GM23338 (cell line): Measurements from ENCODE around the gene MICAL1. TPM values are rescaled to one million over a fixed set of nuclear protein-coding genes. Genes with fewer than 3 reads are reported as not detected.

ENCODE experiments used
- ATAC-seq: fragments of 200-7000 bp; cut with Tn5 transposase; 3 replicates; pipeline ENCODE4 v1.9.1; 2020
- DNase-seq: peaks from one replicate; pipeline ENCODE4 v3.0.0-alpha.2; 2015; ENCODE audit warnings: low spot score
- H2AFZ ChIP-seq: fragments of 200-600 bp; sonication (generic); 2 replicates; pipeline ENCODE4 v1.8.0; 2016; ENCODE audit warnings: antibody characterized with exemption, mild to moderate bottlenecking, moderate library complexity
- H3F3A ChIP-seq: fragments of 200-600 bp; sonication (generic); replicated peaks from 2 replicates; pipeline ENCODE4 v1.8.0; 2017; ENCODE audit warnings: antibody characterized with exemption, mixed run types, low read depth
- H3K27ac ChIP-seq: fragments of 200-600 bp; sonication (generic); 2 replicates; pipeline ENCODE4 v1.6.1; 2016; ENCODE audit warnings: low read depth
- H3K27me3 ChIP-seq: fragments of 200-600 bp; sonication (generic); 2 replicates; pipeline ENCODE4 v1.8.0; 2016; ENCODE audit warnings: mild to moderate bottlenecking, mixed run types, moderate library complexity; ENCODE audit not compliant: insufficient read depth
- H3K36me3 ChIP-seq: fragments of 200-600 bp; sonication (generic); 2 replicates; pipeline ENCODE4 v1.8.0; 2016; ENCODE audit warnings: mild to moderate bottlenecking; ENCODE audit not compliant: insufficient read depth
- H3K4me1 ChIP-seq: fragments of 200-600 bp; sonication (generic); 2 replicates; pipeline ENCODE4 v1.8.0; 2016; ENCODE audit warnings: mild to moderate bottlenecking, moderate library complexity; ENCODE audit not compliant: insufficient read depth
- H3K4me2 ChIP-seq: fragments of 200-600 bp; sonication (generic); 2 replicates; pipeline ENCODE4 v1.7.1; 2017; ENCODE audit warnings: mixed run types
- H3K4me3 ChIP-seq: fragments of 200-600 bp; sonication (generic); 2 replicates; pipeline ENCODE4 v1.6.1; 2016; ENCODE audit warnings: mixed run types
- H3K79me2 ChIP-seq: fragments of 200-600 bp; sonication (generic); replicated peaks from 2 replicates; pipeline ENCODE4 v1.8.0; 2017; ENCODE audit warnings: mild to moderate bottlenecking; ENCODE audit not compliant: insufficient read depth
- H3K9me2 ChIP-seq: fragments of 200-600 bp; sonication (generic); 2 replicates; pipeline ENCODE4 v1.8.0; 2017; ENCODE audit not compliant: insufficient read depth
- H4K20me1 ChIP-seq: fragments of 200-600 bp; sonication (generic); replicated peaks from 2 replicates; pipeline ENCODE4 v1.8.0; 2017; ENCODE audit warnings: mild to moderate bottlenecking; ENCODE audit not compliant: insufficient read depth
- H3K27ac Mint-ChIP-seq: 2 replicates; pipeline ENCODE4 v1.8.0; 2020; ENCODE audit warnings: inconsistent platforms, mild to moderate bottlenecking, moderate library complexity, mixed read lengths
- H3K27me3 Mint-ChIP-seq: 3 replicates; pipeline ENCODE4 v1.8.0; 2022; ENCODE audit warnings: low read depth, mild to moderate bottlenecking, moderate library complexity, mixed read lengths, inconsistent platforms; ENCODE audit not compliant: insufficient read depth, poor library complexity
- H3K36me3 Mint-ChIP-seq: 3 replicates; pipeline ENCODE4 v1.8.0; 2021; ENCODE audit warnings: low read depth, mild to moderate bottlenecking, inconsistent platforms, moderate library complexity, mixed read lengths
- H3K4me1 Mint-ChIP-seq: 3 replicates; pipeline ENCODE4 v1.8.0; 2020; ENCODE audit warnings: mild to moderate bottlenecking, inconsistent platforms, mixed read lengths
- H3K4me3 Mint-ChIP-seq: 3 replicates; pipeline ENCODE4 v1.8.0; 2021; ENCODE audit warnings: moderate library complexity, mild to moderate bottlenecking, inconsistent platforms, mixed read lengths
- H3K9me3 Mint-ChIP-seq: 3 replicates; pipeline ENCODE4 v1.8.0; 2020; ENCODE audit warnings: moderate library complexity, mild to moderate bottlenecking, inconsistent platforms, mixed read lengths
- CREB1 ChIP-seq: fragments of 250-450 bp; sonication (Bioruptor Pico); IDR thresholded peaks from 2 replicates; pipeline ENCODE4 v1.5.0; 2020; ENCODE audit warnings: low read depth, mild to moderate bottlenecking, moderate library complexity
- CTCF ChIP-seq, 2 experiments: fragments of 200-600 bp in 1 of 2; sonication (generic) in 1 of 2; conservative IDR thresholded peaks; 2 replicates each; pipeline versions ENCODE4 v1.5.1 to v1.6.1; 2016 to 2017; ENCODE audit warnings: antibody characterized with exemption in 2 of 2, low read depth in 2 of 2, mild to moderate bottlenecking in 2 of 2, moderate library complexity in 1 of 2
- EZH2 ChIP-seq: fragments of 200-600 bp; sonication (generic); IDR thresholded peaks from one replicate; pipeline ENCODE4 v1.8.0; 2017; ENCODE audit warnings: antibody characterized with exemption, mild to moderate bottlenecking, low read depth; ENCODE audit not compliant: unreplicated experiment
- EZH2phosphoT487 ChIP-seq: fragments of 200-600 bp; sonication (generic); IDR thresholded peaks from one replicate; pipeline ENCODE4 v1.8.1; 2018; ENCODE audit warnings: antibody characterized with exemption; ENCODE audit not compliant: unreplicated experiment
- JUNB ChIP-seq: IDR thresholded peaks from one replicate; pipeline ENCODE4 v1.6.1; 2016; ENCODE audit warnings: antibody characterized with exemption; ENCODE audit not compliant: unreplicated experiment
- NANOG ChIP-seq: IDR thresholded peaks from 2 replicates; pipeline ENCODE4 v1.6.1; 2016; ENCODE audit warnings: antibody characterized with exemption, borderline replicate concordance
- POLR2AphosphoS5 ChIP-seq: IDR thresholded peaks from 2 replicates; pipeline ENCODE4 v1.6.1; 2016; ENCODE audit warnings: antibody characterized with exemption, low read depth
- STAT1 ChIP-seq: IDR thresholded peaks from one replicate; pipeline ENCODE4 v1.6.1; 2016; ENCODE audit warnings: antibody characterized with exemption; ENCODE audit not compliant: unreplicated experiment
- ZNF114 ChIP-seq: fragments of 250-450 bp; sonication (Bioruptor Pico); IDR thresholded peaks from 2 replicates; pipeline ENCODE4 v1.5.0; 2020; ENCODE audit warnings: mild to moderate bottlenecking, moderate library complexity
- ZNF331 ChIP-seq: fragments of 250-450 bp; sonication (Bioruptor Pico); IDR thresholded peaks from 2 replicates; pipeline ENCODE4 v1.5.0; 2020; ENCODE audit warnings: low read depth, mild to moderate bottlenecking, moderate library complexity
- polyA plus RNA-seq: library from polyadenylated mRNA; unstranded; fragments of >200 nt; fragmentation: Nextera tagmentation; extraction: Ambion mirVana; gene quantifications from 2 replicates; pipeline ENCODE4 v1.2.1, GENCODE V29; 2016
- total RNA-seq: library from RNA; depleted of rRNA; stranded (reverse); fragments of >200 nt; shearing (Covaris generic); gene quantifications from 2 replicates; pipeline ENCODE4 v1.2.3, GENCODE V29; 2014
- TF ChIP-seq, protein P1 (sequence below): fragments of 250-450 bp; sonication (Bioruptor Pico); IDR thresholded peaks from 2 replicates; pipeline ENCODE4 v1.5.0; 2020; ENCODE audit warnings: mild to moderate bottlenecking, moderate library complexity
- TF ChIP-seq, protein P2 (sequence below): IDR thresholded peaks from 2 replicates; pipeline ENCODE4 v1.6.1; 2016; ENCODE audit warnings: antibody characterized with exemption
- TF ChIP-seq, protein P3 (sequence below): IDR thresholded peaks from one replicate; pipeline ENCODE4 v1.6.1; 2018; ENCODE audit warnings: antibody characterized with exemption; ENCODE audit not compliant: unreplicated experiment

MICAL1 gene
- total and polyA plus RNA-seq, 2 experiments from 2014 or later, result 27.8 to 77.8 TPM

DNA sequence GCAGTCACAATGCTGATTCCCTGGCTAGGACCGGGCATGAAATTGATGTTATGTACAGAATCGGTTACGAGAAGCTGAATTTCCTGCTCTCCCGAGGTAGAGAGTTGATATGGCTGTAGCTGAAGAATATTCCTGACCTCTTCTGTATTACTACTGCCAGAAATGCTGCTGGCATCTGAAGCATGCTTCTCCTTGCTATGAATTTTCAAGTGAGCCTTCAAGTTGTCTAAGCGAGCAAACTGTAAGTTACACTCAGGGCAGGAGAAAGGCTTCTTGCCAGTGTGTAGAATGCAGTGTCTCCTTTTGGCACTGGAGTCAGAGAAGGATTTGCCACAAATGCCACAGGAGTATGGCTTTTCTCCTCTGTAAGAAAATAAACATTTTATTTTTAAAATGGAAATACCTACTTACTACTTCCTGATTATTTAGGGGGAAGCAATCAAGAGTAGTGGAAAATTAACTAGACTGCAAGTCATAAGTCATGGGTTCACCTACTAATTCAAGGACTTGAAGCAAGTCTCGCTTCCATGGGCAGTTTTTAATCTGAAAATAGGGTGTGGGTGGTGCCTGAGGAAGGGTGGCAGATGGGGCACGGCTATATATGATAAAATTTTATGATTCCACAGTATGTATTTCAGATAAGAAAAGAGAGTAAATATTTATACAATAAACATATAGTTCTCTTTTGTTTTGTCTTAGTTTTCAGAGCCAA, 10.8 kb upstream of the MICAL1 start:
- no peak for DNase-seq
- H3K27ac ChIP-seq, result no peak overlapping the region
- TF ChIP-seq EZH2 (no peak), POLR2AphosphoS5 (no peak), CTCF (conservative IDR thresholded peaks at IDR 0.05; ENCODE audit: low read depth in 2 of 2) (no peak), JUNB (no peak), ZNF114 (CRISPR knock-in tag) (no peak), NANOG (no peak), CREB1 (CRISPR knock-in tag) (no peak), STAT1 (no peak), ZNF331 (CRISPR knock-in tag) (no peak), EZH2phosphoT487 (no peak)
- TF ChIP-seq, protein P1, sequence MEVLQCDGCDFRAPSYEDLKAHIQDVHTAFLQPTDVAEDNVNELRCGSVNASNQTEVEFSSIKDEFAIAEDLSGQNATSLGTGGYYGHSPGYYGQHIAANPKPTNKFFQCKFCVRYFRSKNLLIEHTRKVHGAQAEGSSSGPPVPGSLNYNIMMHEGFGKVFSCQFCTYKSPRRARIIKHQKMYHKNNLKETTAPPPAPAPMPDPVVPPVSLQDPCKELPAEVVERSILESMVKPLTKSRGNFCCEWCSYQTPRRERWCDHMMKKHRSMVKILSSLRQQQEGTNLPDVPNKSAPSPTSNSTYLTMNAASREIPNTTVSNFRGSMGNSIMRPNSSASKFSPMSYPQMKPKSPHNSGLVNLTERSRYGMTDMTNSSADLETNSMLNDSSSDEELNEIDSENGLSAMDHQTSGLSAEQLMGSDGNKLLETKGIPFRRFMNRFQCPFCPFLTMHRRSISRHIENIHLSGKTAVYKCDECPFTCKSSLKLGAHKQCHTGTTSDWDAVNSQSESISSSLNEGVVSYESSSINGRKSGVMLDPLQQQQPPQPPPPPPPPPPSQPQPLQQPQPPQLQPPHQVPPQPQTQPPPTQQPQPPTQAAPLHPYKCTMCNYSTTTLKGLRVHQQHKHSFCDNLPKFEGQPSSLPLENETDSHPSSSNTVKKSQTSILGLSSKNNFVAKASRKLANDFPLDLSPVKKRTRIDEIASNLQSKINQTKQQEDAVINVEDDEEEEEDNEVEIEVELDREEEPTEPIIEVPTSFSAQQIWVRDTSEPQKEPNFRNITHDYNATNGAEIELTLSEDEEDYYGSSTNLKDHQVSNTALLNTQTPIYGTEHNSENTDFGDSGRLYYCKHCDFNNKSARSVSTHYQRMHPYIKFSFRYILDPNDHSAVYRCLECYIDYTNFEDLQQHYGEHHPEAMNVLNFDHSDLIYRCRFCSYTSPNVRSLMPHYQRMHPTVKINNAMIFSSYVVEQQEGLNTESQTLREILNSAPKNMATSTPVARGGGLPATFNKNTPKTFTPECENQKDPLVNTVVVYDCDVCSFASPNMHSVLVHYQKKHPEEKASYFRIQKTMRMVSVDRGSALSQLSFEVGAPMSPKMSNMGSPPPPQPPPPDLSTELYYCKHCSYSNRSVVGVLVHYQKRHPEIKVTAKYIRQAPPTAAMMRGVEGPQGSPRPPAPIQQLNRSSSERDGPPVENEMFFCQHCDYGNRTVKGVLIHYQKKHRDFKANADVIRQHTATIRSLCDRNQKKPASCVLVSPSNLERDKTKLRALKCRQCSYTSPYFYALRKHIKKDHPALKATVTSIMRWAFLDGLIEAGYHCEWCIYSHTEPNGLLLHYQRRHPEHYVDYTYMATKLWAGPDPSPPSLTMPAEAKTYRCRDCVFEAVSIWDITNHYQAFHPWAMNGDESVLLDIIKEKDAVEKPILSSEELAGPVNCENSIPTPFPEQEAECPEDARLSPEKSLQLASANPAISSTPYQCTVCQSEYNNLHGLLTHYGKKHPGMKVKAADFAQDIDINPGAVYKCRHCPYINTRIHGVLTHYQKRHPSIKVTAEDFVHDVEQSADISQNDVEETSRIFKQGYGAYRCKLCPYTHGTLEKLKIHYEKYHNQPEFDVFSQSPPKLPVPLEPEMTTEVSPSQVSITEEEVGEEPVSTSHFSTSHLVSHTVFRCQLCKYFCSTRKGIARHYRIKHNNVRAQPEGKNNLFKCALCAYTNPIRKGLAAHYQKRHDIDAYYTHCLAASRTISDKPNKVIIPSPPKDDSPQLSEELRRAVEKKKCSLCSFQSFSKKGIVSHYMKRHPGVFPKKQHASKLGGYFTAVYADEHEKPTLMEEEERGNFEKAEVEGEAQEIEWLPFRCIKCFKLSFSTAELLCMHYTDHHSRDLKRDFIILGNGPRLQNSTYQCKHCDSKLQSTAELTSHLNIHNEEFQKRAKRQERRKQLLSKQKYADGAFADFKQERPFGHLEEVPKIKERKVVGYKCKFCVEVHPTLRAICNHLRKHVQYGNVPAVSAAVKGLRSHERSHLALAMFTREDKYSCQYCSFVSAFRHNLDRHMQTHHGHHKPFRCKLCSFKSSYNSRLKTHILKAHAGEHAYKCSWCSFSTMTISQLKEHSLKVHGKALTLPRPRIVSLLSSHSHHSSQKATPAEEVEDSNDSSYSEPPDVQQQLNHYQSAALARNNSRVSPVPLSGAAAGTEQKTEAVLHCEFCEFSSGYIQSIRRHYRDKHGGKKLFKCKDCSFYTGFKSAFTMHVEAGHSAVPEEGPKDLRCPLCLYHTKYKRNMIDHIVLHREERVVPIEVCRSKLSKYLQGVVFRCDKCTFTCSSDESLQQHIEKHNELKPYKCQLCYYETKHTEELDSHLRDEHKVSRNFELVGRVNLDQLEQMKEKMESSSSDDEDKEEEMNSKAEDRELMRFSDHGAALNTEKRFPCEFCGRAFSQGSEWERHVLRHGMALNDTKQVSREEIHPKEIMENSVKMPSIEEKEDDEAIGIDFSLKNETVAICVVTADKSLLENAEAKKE, result no peak
- TF ChIP-seq, protein P2, sequence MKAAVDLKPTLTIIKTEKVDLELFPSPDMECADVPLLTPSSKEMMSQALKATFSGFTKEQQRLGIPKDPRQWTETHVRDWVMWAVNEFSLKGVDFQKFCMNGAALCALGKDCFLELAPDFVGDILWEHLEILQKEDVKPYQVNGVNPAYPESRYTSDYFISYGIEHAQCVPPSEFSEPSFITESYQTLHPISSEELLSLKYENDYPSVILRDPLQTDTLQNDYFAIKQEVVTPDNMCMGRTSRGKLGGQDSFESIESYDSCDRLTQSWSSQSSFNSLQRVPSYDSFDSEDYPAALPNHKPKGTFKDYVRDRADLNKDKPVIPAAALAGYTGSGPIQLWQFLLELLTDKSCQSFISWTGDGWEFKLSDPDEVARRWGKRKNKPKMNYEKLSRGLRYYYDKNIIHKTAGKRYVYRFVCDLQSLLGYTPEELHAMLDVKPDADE, result no peak
- TF ChIP-seq, protein P3, sequence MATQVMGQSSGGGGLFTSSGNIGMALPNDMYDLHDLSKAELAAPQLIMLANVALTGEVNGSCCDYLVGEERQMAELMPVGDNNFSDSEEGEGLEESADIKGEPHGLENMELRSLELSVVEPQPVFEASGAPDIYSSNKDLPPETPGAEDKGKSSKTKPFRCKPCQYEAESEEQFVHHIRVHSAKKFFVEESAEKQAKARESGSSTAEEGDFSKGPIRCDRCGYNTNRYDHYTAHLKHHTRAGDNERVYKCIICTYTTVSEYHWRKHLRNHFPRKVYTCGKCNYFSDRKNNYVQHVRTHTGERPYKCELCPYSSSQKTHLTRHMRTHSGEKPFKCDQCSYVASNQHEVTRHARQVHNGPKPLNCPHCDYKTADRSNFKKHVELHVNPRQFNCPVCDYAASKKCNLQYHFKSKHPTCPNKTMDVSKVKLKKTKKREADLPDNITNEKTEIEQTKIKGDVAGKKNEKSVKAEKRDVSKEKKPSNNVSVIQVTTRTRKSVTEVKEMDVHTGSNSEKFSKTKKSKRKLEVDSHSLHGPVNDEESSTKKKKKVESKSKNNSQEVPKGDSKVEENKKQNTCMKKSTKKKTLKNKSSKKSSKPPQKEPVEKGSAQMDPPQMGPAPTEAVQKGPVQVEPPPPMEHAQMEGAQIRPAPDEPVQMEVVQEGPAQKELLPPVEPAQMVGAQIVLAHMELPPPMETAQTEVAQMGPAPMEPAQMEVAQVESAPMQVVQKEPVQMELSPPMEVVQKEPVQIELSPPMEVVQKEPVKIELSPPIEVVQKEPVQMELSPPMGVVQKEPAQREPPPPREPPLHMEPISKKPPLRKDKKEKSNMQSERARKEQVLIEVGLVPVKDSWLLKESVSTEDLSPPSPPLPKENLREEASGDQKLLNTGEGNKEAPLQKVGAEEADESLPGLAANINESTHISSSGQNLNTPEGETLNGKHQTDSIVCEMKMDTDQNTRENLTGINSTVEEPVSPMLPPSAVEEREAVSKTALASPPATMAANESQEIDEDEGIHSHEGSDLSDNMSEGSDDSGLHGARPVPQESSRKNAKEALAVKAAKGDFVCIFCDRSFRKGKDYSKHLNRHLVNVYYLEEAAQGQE, result no peak
- no peaks in the 10 kb centered on the region for H3K27me3 Mint-ChIP-seq
- H3K9me3 Mint-ChIP-seq, result no peaks in the 10 kb centered on the region; the same call in 2 of the 3 replicates
- H3K27me3 ChIP-seq, result no peaks in the 10 kb centered on the region
- H3K4me2 ChIP-seq, result no peak overlapping the region
- H3K27ac Mint-ChIP-seq, result no peak overlapping the region
- no peak overlapping the region for H3K4me3 Mint-ChIP-seq
- no peak overlapping the region for H2AFZ ChIP-seq
- peaks cover 17% of the 10 kb centered on the region; the same call in 1 of the 2 replicates for H4K20me1 ChIP-seq
- no peaks in the 10 kb centered on the region for H3K4me1 ChIP-seq
- peaks cover 58% of the 10 kb centered on the region for H3K36me3 ChIP-seq
- H3K9me2 ChIP-seq, result no peaks in the 10 kb centered on the region
- H3K4me1 Mint-ChIP-seq, result no peaks in the 10 kb centered on the region
- H3F3A ChIP-seq, result no peaks in the 10 kb centered on the region
- ATAC-seq, result no peak
- peaks cover 96% of the 10 kb centered on the region for H3K36me3 Mint-ChIP-seq
- H3K4me3 ChIP-seq, result no peak overlapping the region
- H3K79me2 ChIP-seq, result peaks cover 21% of the 10 kb centered on the region
